HFFc6 (cell line): ENCODE measurements around the gene TAAR8. TPM values are rescaled to one million over a fixed set of nuclear protein-coding genes. Genes with fewer than 3 reads are reported as not detected.

Source experiments
- DNase-seq: peaks from one replicate; pipeline ENCODE4 v3.0.0-alpha.2; 2018
- H3K27ac Mint-ChIP-seq: 2 replicates; pipeline ENCODE4 v1.8.0; 2020; ENCODE audit warnings: mild to moderate bottlenecking, mixed read lengths
- H3K27me3 Mint-ChIP-seq: 2 replicates; pipeline ENCODE4 v1.8.0; 2021; ENCODE audit warnings: mild to moderate bottlenecking, moderate library complexity, mixed read lengths; ENCODE audit not compliant: insufficient read depth
- H3K36me3 Mint-ChIP-seq: 2 replicates; pipeline ENCODE4 v1.8.0; 2021; ENCODE audit warnings: low read depth, mixed read lengths
- H3K4me1 Mint-ChIP-seq: 2 replicates; pipeline ENCODE4 v1.8.0; 2020; ENCODE audit warnings: low read depth, mixed read lengths
- H3K4me3 Mint-ChIP-seq: 2 replicates; pipeline ENCODE4 v1.8.0; 2020; ENCODE audit warnings: mild to moderate bottlenecking, moderate library complexity, mixed read lengths
- H3K9me3 Mint-ChIP-seq: 2 replicates; pipeline ENCODE4 v1.8.0; 2020; ENCODE audit warnings: mild to moderate bottlenecking, mixed read lengths
- CTCF ChIP-seq: fragments of 200-600 bp; sonication (generic); IDR thresholded peaks from 2 replicates; pipeline ENCODE4 v1.5.0; 2021; ENCODE audit warnings: antibody characterized with exemption, mild to moderate bottlenecking
- total RNA-seq, 6 experiments: library from RNA; stranded (reverse); fragmentation: NEBNext Ultra II Directional; extraction: Animal tissue kit (Norgen Biotek cat#: 25700); gene quantifications; 2 replicates in 1 of 6; 3 replicates in 5 of 6; pipeline ENCODE4 v1.2.3, GENCODE V29; 2021

TAAR8 gene
- total RNA-seq, 6 experiments from 2014 or later: not detected

GRCh38 chr6:132515386-132515785 lies 37.1 kb upstream of the TAAR8 start:
- Mint-ChIP-seq H3K27me3 (peaks cover 12% of the 10 kb centered on the region), H3K36me3 (no peaks in the 10 kb centered on the region), H3K4me3 (no peak overlapping the region), H3K9me3 (no peaks in the 10 kb centered on the region), H3K4me1 (peaks cover 31% of the 10 kb centered on the region), H3K27ac (no peak overlapping the region)
- no peak for TF ChIP-seq CTCF
- DNase-seq: no peak

GRCh38 chr6:132520953-132521352 lies 31.5 kb upstream of the TAAR8 start:
- DNase-seq: no peak
- H3K4me1 Mint-ChIP-seq: peaks cover 22% of the 10 kb centered on the region
- H3K27ac Mint-ChIP-seq: no peak overlapping the region
- no peaks in the 10 kb centered on the region for H3K36me3 Mint-ChIP-seq
- H3K27me3 Mint-ChIP-seq: peaks cover 15% of the 10 kb centered on the region
- H3K9me3 Mint-ChIP-seq: no peaks in the 10 kb centered on the region
- H3K4me3 Mint-ChIP-seq: no peak overlapping the region
- TF ChIP-seq CTCF: no peak

GRCh38 chr6:132524646-132525045 lies 27.8 kb upstream of the TAAR8 start:
- peaks cover 10% of the 10 kb centered on the region for H3K27me3 Mint-ChIP-seq
- no peak for TF ChIP-seq CTCF
- no peaks in the 10 kb centered on the region for H3K36me3 Mint-ChIP-seq
- no peak overlapping the region for H3K27ac Mint-ChIP-seq
- no peaks in the 10 kb centered on the region for H3K9me3 Mint-ChIP-seq
- H3K4me1 Mint-ChIP-seq: peaks cover 42% of the 10 kb centered on the region
- no peak for DNase-seq
- H3K4me3 Mint-ChIP-seq: no peak overlapping the region

GRCh38 chr6:132525866-132526265 lies 26.6 kb upstream of the TAAR8 start:
- Mint-ChIP-seq H3K4me3 (no peak overlapping the region), H3K4me1 (peaks cover 39% of the 10 kb centered on the region), H3K27me3 (peaks cover 10% of the 10 kb centered on the region), H3K9me3 (no peaks in the 10 kb centered on the region), H3K36me3 (no peaks in the 10 kb centered on the region), H3K27ac (no peak overlapping the region)
- TF ChIP-seq CTCF: no peak
- DNase-seq: no peak

- no peak for DNase-seq
- Mint-ChIP-seq H3K4me3 (no peak overlapping the region), H3K9me3 (no peaks in the 10 kb centered on the region), H3K27ac (no peak overlapping the region), H3K4me1 (peaks cover 33% of the 10 kb centered on the region), H3K27me3 (peaks cover 10% of the 10 kb centered on the region), H3K36me3 (no peaks in the 10 kb centered on the region)
- TF ChIP-seq CTCF: no peak
These were observed 26.0 kb upstream of the TAAR8 start for GRCh38 chr6:132526461-132526860.

- DNase-seq: peak; percentile 43
These were observed 24.7 kb upstream of the TAAR8 start for GRCh38 chr6:132527791-132528190.

More at GRCh38 chr6:132527791-132528190, 24.7 kb upstream of the TAAR8 start:
- H3K9me3 Mint-ChIP-seq: no peaks in the 10 kb centered on the region
- peaks cover 10% of the 10 kb centered on the region for H3K27me3 Mint-ChIP-seq
- peak overlapping the region; percentile 50 for H3K4me3 Mint-ChIP-seq
- peaks cover 25% of the 10 kb centered on the region for H3K4me1 Mint-ChIP-seq
- H3K36me3 Mint-ChIP-seq: no peaks in the 10 kb centered on the region
- TF ChIP-seq CTCF: no peak
- peak overlapping the region; percentile 55 for H3K27ac Mint-ChIP-seq
